Sigmoid colon (tissue), 7 donors: ENCODE measurements around the gene NECTIN1. TPM values are rescaled to one million over a fixed set of nuclear protein-coding genes. Genes with fewer than 3 reads are reported as not detected.

Experiments used
- DNase-seq: peaks from one replicate; pipeline ENCODE4 v3.0.0-alpha.2; 2019
- H3K27ac ChIP-seq, 4 donors: fragments of 200-600 bp; sonication (generic); one replicate each; pipeline ENCODE4 v1.5.1; 2016 to 2019; ENCODE audit warnings: mild to moderate bottlenecking in 1 of 4
- H3K27me3 ChIP-seq, 3 donors: fragments of 200-600 bp; sonication (generic); one replicate each; pipeline ENCODE4 v1.5.1; 2019; ENCODE audit warnings: mild to moderate bottlenecking in 1 of 3
- H3K36me3 ChIP-seq, 4 donors: fragments of 200-600 bp; sonication (generic); one replicate each; pipeline ENCODE4 v1.5.1; 2016 to 2019
- H3K4me1 ChIP-seq, 4 donors: fragments of 200-600 bp; sonication (generic); one replicate each; pipeline ENCODE4 v1.5.1; 2017 to 2019
- H3K4me3 ChIP-seq, 4 donors: fragments of 200-600 bp; sonication (generic); one replicate each; pipeline ENCODE4 v1.5.1; 2017 to 2019; ENCODE audit warnings: mild to moderate bottlenecking in 2 of 4, moderate library complexity in 1 of 4
- H3K9me3 ChIP-seq, 4 donors: fragments of 200-600 bp in 3 of 4; sonication (generic) in 3 of 4; one replicate each; pipeline versions ENCODE4 v1.5.1 to v1.6.1; 2013 to 2019
- EP300 ChIP-seq, 4 donors: sonication (generic); formaldehyde crosslinking; IDR thresholded peaks; one replicate each; pipeline ENCODE4 v1.6.1; 2017; ENCODE audit warnings: antibody characterized with exemption in 4 of 4
- POLR2A ChIP-seq, 2 donors: fragments of 450-650 bp; IDR thresholded peaks; one replicate each; pipeline ENCODE4 v1.6.1; 2016; ENCODE audit warnings: antibody characterized with exemption in 2 of 2, mild to moderate bottlenecking in 2 of 2, moderate library complexity in 2 of 2
- POLR2AphosphoS5 ChIP-seq, 4 donors: sonication (generic); formaldehyde crosslinking; IDR thresholded peaks; one replicate each; pipeline ENCODE4 v1.6.1; 2017; ENCODE audit warnings: antibody characterized with exemption in 4 of 4
- WGBS, 2 donors: extraction: QIAGEN DNeasy Blood & Tissue Kit; methylation state at CpG; one replicate each; pipeline ENCODE4 v1.1.7; 2013; 5-methylcytosine and 5-hydroxymethylcytosine counted together
- intact Hi-C: fragments of 100-400 bp; cut with DNase I; formaldehyde crosslinking; loops from one replicate; pipeline ENCODE4 v1.15.1; 2023
- polyA plus RNA-seq, 3 donors: library from polyadenylated mRNA; stranded (reverse); fragments of 200-250 nt; gene quantifications; one replicate each; pipeline ENCODE4 v1.2.3, GENCODE V29; 2013
- total RNA-seq, 4 donors: library from RNA; depleted of rRNA; stranded (reverse); fragments of >200 nt; gene quantifications; one replicate each; pipeline ENCODE4 v1.1.0, GENCODE V29; 2016
- TF ChIP-seq, protein P1 (sequence below), 4 experiments: fragments of 450-650 bp in 3 of 4; fragments of 200-600 bp in 1 of 4; IDR thresholded peaks; one replicate each; pipeline ENCODE4 v1.5.1; 2016 to 2019; ENCODE audit warnings: antibody characterized with exemption in 4 of 4, mild to moderate bottlenecking in 3 of 4, moderate library complexity in 2 of 4
- donor health status: healthy with polysubstance abuse.
- donor health status: Bipolar disorder and iron deficiency.
- donor health status: healthy.

The NECTIN1 gene
- total and polyA plus RNA-seq, 7 donors = 0.16 to 19.0 (median 1.7) TPM

DNA sequence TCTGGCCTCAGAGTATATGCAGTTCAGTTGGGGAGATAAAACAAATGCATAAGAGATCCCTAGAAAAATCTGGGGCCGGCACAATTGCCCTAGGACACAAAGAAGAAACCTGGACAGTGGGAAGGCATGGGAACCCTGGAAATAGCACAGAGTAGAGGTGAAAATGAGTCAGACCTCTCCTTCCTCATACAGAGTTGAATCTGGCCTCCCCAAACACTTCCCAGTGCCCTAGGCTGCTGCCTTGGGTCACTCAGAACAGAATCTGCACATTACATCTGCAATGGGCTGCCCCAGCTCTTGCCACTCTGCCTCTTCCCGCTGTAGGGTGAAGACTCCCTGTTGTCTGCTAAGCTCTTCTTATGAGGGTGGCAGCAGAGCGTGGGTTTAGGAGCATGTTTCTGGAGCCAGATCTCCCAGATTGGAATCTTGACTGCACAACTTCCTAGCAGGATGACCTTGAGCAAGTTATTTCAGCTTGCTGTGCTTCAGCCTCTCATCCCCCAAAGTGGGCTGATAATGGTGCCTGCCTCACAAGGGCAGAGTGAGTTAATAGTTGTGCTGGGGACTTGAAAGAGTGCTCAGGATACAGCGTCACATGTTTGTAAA lies 47.1 kb upstream of the NECTIN1 start:
- Histone ChIP-seq H3K4me1 (no peaks in the 10 kb centered on the region), H3K4me3 (no peak overlapping the region), H3K36me3 (no peaks in the 10 kb centered on the region), H3K27ac (no peak overlapping the region), H3K9me3 (no peaks in the 10 kb centered on the region), H3K27me3 (peaks cover 0 to 12% (median 0%) of the 10 kb centered on the region in 3 donors)
- no peak for DNase-seq
- WGBS, 2 donors = 59 to 75% methylated on average over 4 of the region's 4 CpGs
- TF ChIP-seq POLR2A (IDR thresholded peaks at IDR 0.05) = no peak
- intact Hi-C loops = no loop called here

- Histone ChIP-seq H3K4me1 (no peaks in the 10 kb centered on the region), H3K27ac (no peak overlapping the region), H3K27me3 (peaks cover 0 to 12% (median 0%) of the 10 kb centered on the region in 3 donors), H3K4me3 (no peak overlapping the region), H3K9me3 (no peaks in the 10 kb centered on the region), H3K36me3 (no peaks in the 10 kb centered on the region)
- intact Hi-C loops = no loop called here
- WGBS, 2 donors = 96 to 99% methylated on average over 1 of the region's 1 CpG
- DNase-seq = no peak
- TF ChIP-seq, protein P1, sequence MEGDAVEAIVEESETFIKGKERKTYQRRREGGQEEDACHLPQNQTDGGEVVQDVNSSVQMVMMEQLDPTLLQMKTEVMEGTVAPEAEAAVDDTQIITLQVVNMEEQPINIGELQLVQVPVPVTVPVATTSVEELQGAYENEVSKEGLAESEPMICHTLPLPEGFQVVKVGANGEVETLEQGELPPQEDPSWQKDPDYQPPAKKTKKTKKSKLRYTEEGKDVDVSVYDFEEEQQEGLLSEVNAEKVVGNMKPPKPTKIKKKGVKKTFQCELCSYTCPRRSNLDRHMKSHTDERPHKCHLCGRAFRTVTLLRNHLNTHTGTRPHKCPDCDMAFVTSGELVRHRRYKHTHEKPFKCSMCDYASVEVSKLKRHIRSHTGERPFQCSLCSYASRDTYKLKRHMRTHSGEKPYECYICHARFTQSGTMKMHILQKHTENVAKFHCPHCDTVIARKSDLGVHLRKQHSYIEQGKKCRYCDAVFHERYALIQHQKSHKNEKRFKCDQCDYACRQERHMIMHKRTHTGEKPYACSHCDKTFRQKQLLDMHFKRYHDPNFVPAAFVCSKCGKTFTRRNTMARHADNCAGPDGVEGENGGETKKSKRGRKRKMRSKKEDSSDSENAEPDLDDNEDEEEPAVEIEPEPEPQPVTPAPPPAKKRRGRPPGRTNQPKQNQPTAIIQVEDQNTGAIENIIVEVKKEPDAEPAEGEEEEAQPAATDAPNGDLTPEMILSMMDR (IDR thresholded peaks at IDR 0.05) = no peak
- TF ChIP-seq EP300 (IDR thresholded peaks at IDR 0.05) = no peak
Measured at GRCh38 chr11:119774172-119774763, 45.3 kb upstream of the NECTIN1 start.

DNA sequence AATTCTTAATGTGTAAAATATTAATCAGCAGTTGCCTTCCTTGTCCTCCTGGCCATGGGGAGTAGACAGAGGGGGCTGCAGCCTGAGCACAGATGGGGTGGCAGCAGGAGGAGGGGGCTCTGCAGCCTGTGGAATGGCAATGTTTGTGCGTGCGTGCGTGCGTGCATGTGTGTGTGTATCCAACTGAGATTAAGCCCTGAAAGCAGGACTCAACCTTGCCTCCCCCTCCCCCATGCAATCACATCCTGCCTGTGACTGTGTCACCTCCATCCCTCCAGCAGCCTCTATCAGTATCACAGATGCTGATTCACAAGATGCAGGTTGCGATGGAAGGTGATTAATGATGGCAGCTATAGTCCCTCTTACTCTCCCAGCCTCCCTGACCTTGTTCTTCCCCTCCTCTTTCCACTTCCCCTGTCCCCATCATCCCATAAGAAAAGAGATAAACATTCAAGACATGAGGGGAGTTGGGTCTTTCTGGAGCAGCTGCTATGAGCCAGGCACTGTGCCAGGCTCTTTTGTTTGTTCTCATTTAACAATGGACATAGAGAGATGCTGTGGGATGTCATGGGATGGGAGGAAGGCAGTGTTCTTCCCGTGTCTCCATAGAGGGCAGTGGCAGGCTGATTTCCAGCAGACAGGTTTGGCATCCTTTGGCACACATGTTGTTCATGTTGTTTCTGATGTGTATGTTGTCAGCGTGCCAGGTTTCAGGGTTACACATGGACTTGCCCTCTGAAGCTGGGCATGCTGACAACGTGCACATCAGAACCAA lies 43.8 kb upstream of the NECTIN1 start:
- Histone ChIP-seq H3K27me3 (peaks cover 0 to 12% (median 0%) of the 10 kb centered on the region in 3 donors), H3K4me3 (no peak overlapping the region), H3K27ac (no peak overlapping the region), H3K36me3 (no peaks in the 10 kb centered on the region), H3K4me1 (no peaks in the 10 kb centered on the region), H3K9me3 (no peaks in the 10 kb centered on the region)
- 67 to 73% methylated on average over 8 of the region's 8 CpGs for WGBS, 2 donors
- DNase-seq = no peak
- intact Hi-C loops = no loop called here
- no peak for TF ChIP-seq POLR2A (IDR thresholded peaks at IDR 0.05)
- TF ChIP-seq, protein P1 (IDR thresholded peaks at IDR 0.05) = no peak
- no peak for TF ChIP-seq POLR2AphosphoS5 (IDR thresholded peaks at IDR 0.05)
- no peak for TF ChIP-seq EP300 (IDR thresholded peaks at IDR 0.05)

- peaks cover 0 to 12% (median 0%) of the 10 kb centered on the region in 3 donors for H3K27me3 ChIP-seq
- DNase-seq = no peak
- H3K9me3 ChIP-seq = peaks cover 0 to 3% (median 1%) of the 10 kb centered on the region in 4 donors
- TF ChIP-seq POLR2AphosphoS5 (IDR thresholded peaks at IDR 0.05) (no peak), POLR2A (IDR thresholded peaks at IDR 0.05) (no peak), EP300 (IDR thresholded peaks at IDR 0.05) (no peak)
- TF ChIP-seq, protein P1 (IDR thresholded peaks at IDR 0.05) = no peak
- intact Hi-C loops = no loop called here
- H3K4me1 ChIP-seq = no peaks in the 10 kb centered on the region
- H3K4me3 ChIP-seq = no peak overlapping the region
- no peak overlapping the region for H3K27ac ChIP-seq
- no peaks in the 10 kb centered on the region for H3K36me3 ChIP-seq
Measured at GRCh38 chr11:119772076-119772475, 43.1 kb upstream of the NECTIN1 start.

GRCh38 chr11:119771172-119771770 lies 42.3 kb upstream of the NECTIN1 start:
- TF ChIP-seq POLR2AphosphoS5 (IDR thresholded peaks at IDR 0.05) (no peak), POLR2A (IDR thresholded peaks at IDR 0.05) (no peak), EP300 (IDR thresholded peaks at IDR 0.05) (no peak)
- TF ChIP-seq, protein P1 (IDR thresholded peaks at IDR 0.05) = no peak
- Histone ChIP-seq H3K4me1 (no peaks in the 10 kb centered on the region), H3K27me3 (peaks cover 0 to 12% (median 0%) of the 10 kb centered on the region in 3 donors), H3K27ac (no peak overlapping the region), H3K9me3 (peaks cover 0 to 3% (median 1%) of the 10 kb centered on the region in 4 donors), H3K4me3 (no peak overlapping the region), H3K36me3 (no peaks in the 10 kb centered on the region)
- intact Hi-C loops = no loop called here
- WGBS, 2 donors = 90 to 92% methylated on average over 9 of the region's 9 CpGs
- DNase-seq = no peak
